ENCODE results near the gene HBE1.
"Not testable (repeated sequence)": the region's sequence is repeated elsewhere in the genome, so short reads cannot be mapped to it uniquely, and the experiment has no call there.

DNA sequence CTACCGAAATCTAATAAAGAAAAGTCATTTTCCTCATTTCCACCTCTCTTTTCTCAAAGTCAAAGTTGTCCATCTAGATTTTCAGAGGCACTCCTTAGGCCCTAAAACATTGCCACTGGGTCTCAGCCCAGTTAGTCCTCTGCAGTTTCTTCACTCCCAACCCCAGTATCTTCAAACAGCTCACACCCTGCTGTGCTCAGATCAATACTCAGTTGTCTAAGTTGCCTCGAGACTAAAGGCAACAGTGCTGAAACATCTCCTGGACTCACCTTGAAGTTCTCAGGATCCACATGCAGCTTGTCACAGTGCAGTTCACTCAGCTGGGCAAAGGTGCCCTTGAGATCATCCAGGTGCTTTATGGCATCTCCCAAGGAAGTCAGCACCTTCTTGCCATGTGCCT, 15.7 kb downstream of the HBE1 start:
- TF ChIP-seq, protein P1, sequence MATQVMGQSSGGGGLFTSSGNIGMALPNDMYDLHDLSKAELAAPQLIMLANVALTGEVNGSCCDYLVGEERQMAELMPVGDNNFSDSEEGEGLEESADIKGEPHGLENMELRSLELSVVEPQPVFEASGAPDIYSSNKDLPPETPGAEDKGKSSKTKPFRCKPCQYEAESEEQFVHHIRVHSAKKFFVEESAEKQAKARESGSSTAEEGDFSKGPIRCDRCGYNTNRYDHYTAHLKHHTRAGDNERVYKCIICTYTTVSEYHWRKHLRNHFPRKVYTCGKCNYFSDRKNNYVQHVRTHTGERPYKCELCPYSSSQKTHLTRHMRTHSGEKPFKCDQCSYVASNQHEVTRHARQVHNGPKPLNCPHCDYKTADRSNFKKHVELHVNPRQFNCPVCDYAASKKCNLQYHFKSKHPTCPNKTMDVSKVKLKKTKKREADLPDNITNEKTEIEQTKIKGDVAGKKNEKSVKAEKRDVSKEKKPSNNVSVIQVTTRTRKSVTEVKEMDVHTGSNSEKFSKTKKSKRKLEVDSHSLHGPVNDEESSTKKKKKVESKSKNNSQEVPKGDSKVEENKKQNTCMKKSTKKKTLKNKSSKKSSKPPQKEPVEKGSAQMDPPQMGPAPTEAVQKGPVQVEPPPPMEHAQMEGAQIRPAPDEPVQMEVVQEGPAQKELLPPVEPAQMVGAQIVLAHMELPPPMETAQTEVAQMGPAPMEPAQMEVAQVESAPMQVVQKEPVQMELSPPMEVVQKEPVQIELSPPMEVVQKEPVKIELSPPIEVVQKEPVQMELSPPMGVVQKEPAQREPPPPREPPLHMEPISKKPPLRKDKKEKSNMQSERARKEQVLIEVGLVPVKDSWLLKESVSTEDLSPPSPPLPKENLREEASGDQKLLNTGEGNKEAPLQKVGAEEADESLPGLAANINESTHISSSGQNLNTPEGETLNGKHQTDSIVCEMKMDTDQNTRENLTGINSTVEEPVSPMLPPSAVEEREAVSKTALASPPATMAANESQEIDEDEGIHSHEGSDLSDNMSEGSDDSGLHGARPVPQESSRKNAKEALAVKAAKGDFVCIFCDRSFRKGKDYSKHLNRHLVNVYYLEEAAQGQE (tag by site-specific recombination; IDR thresholded peaks at IDR 0.05): not testable (repeated sequence)
- TF ChIP-seq ZNF324 (tag by site-specific recombination; IDR thresholded peaks at IDR 0.05); HOXC10 (CRISPR knock-in tag; IDR thresholded peaks at IDR 0.05): not testable (repeated sequence)

All from HEK293 (cell line).